Measurements from ENCODE around the gene CCDC124. TPM values are rescaled to one million over a fixed set of nuclear protein-coding genes. Genes with fewer than 3 reads are reported as not detected.
"Not testable (repeated sequence)": the region's sequence is repeated elsewhere in the genome, so short reads cannot be mapped to it uniquely, and the experiment has no call there.

CCDC124 gene
- 164 TPM for polyA plus RNA-seq (2012; ENCODE audit: insufficient read depth, insufficient read length)

DNA sequence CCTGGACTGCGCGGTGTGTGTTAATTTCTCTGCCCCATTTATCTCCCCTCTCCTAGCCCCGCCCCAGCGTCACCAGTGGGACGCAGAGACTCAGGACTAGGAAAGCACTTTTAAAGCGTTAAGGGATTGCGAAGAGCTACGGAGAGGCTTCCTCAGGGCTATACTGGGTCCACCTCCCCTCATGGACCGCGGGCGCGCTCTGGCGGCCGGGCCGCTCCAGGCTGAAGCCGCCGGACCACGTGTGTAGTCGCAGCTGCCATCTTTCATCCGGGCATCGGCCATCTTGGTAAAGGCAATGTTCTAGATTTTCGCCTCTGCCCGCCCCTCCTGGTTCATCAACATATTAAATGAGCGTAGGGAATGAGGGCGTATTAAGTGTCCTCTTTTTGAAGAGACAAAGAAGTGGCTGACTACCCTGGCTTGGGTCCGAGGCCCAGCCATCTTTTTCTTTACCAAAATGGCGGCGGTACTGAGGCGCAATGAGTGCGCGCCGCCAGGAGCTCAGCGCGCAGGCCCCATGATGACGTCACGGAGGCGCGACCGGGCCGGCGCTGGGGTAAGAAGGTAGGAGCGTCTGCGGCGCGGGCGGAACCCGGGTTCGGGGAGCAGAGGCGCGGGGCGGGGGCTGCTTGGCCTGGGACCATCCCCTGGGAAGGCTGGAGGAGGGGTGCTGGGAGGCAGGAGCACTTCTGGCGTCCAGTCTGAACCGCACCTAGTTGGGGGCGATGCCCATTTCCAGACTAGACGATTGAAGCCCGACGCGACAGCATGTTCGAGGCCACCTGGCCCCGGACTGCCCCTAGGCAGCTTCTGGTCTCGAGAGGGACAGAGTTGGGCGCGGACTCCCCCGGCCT is at the start of gene CCDC124:
Gene CCDC124 (plus strand): TSS at position 531 of the 854 bp plus-strand sequence. CDS start 3,406 bp downstream, outside the sequence.
- H3K4me3 ChIP-seq (ENCODE audit: low read length) = peak within 1 kb of the TSS; percentile 94
- peak; percentile 83 for DNase-seq (ENCODE audit: low read depth, low spot score)

DNA sequence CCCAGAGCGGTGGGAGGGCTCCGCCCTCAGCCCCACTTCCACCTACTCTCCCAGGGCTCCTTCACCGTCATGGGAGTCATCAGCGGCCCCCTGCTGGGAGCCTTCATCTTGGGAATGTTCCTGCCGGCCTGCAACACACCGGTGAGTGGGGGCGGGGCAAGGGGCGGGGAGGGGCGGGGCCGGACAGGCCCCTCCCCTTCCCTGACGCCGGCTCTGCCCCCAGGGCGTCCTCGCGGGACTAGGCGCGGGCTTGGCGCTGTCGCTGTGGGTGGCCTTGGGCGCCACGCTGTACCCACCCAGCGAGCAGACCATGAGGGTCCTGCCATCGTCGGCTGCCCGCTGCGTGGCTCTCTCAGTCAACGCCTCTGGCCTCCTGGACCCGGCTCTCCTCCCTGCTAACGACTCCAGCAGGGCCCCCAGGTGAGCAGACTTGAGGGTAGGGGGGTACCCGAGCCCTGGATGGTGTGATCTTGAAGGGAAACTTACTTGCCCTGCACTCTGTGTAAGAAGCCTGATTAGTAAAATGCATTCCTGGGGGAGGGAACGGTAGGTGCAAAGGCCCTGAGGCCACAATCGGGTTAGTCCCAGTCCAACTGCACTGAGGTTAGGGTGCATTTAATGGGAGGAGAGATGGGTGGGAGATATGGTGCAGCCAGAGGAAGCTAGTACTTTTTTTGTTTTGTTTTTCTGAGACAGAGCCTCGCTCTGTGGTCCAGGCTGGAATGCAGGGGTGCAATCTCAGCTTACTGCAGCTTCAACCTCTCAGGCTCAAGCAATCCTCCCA is 49.0 kb upstream of the CCDC124 start:
- H3K4me3 ChIP-seq (ENCODE audit: low read length) = no peak overlapping the region
- DNase-seq (ENCODE audit: low read depth, low spot score) = no peak

- no peak for DNase-seq (ENCODE audit: low read depth, low spot score)
- no peak overlapping the region for H3K4me3 ChIP-seq (ENCODE audit: low read length)
Measured at GRCh38 chr19:17886515-17886914, 46.3 kb upstream of the CCDC124 start.

DNA sequence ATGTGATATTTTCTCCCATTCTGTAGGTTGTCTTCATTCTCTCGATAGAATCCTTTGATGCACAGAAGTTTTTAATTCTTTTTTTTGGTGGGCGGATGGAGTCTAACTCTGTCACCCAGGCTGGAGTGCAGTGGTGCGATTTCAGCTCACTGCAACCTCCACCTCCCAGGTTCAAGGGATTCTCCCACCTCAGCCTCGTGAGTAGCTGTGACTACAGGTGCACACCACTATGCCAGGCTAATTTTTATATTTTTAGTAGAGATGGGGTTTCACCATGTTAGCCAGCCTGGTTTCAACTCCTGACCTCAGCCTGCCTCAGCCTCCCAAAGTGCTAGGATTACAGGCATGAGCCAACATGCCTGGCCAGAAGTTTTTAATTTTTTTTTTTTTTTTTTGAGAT is 45.6 kb upstream of the CCDC124 start:
- DNase-seq (ENCODE audit: low read depth, low spot score); H3K4me3 ChIP-seq (ENCODE audit: low read length): not testable (repeated sequence)

DNA sequence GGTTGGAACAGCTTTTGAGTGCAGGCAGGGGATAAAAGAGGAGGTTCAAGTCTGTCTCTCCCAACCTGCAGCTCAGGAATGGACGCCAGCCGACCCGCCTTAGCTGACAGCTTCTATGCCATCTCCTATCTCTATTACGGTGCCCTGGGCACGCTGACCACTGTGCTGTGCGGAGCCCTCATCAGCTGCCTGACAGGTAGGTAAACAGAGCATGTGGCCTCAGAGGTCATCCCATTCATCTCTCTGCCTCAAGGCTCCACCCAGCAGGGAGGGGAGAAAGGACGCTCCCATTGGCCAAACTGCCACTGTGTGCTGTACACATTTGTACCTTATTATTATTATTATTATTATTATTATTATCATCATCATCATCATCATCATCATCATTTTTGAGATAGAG is 44.6 kb upstream of the CCDC124 start:
- DNase-seq (ENCODE audit: low read depth, low spot score) = no peak

GRCh38 chr19:17889609-17890214 is 43.1 kb upstream of the CCDC124 start:
- H3K4me3 ChIP-seq (ENCODE audit: low read length) = no peak overlapping the region
- no peak for DNase-seq (ENCODE audit: low read depth, low spot score)

More for the DNA sequence above, 44.6 kb upstream of the CCDC124 start:
- no peak overlapping the region for H3K4me3 ChIP-seq (ENCODE audit: low read length)

DNA sequence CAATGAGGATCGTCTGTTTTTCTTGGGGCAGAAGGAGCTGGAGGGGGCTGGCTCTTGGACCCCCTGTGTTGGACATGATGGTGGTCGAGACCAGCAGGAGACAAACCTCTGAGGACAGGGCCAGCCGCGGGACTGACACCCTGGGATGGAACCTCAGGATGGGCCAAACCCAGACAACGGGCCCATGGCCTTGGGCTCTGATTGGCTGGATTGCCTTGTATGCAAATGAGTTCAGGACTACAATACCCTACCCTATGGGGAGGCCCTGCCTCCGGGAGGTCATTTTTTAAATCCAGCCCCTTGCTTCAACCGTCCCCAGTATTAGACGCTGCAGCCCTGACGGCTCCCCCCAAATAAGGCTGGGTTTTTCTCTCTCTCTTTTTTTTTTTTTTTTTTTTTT is 39.0 kb upstream of the CCDC124 start:
- no peak overlapping the region for H3K4me3 ChIP-seq (ENCODE audit: low read length)
- DNase-seq (ENCODE audit: low read depth, low spot score) = no peak

- H3K4me3 ChIP-seq (ENCODE audit: low read length) = no peak overlapping the region
- no peak for DNase-seq (ENCODE audit: low read depth, low spot score)
Measured at GRCh38 chr19:17902701-17903100, 30.1 kb upstream of the CCDC124 start.

DNA sequence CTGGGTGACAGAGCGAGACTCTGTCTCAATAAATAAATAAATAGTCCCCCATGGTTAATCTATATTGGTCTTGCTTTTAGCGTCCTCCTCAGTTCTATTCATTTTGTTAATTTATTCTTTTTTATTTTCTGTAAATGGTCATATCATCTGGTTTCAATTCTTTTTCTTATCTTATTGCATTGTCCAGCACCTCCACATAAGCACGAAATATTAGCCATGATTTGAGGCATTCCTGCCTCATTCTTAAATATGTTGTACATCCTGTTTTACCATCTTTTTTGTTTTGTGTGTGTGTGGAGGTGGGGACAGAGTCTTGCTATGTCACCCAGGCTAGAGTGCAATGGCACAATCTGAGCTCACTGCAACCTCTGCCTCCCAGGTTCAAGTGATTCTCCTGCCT is 24.6 kb upstream of the CCDC124 start:
- H3K4me3 ChIP-seq (ENCODE audit: low read length) = no peak overlapping the region
- no peak for DNase-seq (ENCODE audit: low read depth, low spot score)

DNA sequence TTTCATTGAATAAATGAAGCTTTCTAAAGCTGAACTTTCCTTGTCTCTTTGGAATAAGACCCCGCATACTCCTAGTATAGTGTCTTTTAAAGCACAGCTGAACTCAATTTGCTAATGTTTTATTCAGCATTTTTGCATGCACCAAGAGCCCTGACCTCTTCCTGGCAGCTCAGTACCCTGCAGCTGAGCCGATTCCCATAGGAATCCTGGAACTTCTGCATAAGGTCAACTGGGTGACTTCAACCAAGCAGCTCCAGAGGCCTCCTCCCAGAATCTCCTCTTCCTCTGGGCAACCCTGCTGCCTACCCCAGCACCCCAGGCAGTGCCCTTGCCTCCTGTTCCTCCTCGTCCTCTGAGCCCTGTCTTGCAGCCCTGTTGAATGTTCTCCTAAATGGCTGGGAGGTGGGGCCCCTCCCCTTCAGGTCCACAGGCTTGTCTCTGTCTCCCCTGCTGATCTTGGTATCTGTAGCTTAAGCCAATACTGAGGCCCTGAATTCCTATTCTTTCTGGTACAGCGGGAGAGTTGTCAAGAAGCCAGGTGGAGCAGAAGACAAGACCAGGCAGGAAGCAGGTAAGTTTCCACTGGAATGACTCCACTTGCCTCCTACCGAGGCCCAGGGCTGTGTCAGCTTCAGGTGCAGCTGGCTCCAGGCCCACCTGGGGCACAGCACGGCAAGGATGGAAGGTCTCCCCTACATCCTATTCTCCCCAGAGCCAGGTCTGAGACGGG is 23.6 kb upstream of the CCDC124 start:
- H3K4me3 ChIP-seq (ENCODE audit: low read length) = no peak overlapping the region
- DNase-seq (ENCODE audit: low read depth, low spot score) = no peak

DNA sequence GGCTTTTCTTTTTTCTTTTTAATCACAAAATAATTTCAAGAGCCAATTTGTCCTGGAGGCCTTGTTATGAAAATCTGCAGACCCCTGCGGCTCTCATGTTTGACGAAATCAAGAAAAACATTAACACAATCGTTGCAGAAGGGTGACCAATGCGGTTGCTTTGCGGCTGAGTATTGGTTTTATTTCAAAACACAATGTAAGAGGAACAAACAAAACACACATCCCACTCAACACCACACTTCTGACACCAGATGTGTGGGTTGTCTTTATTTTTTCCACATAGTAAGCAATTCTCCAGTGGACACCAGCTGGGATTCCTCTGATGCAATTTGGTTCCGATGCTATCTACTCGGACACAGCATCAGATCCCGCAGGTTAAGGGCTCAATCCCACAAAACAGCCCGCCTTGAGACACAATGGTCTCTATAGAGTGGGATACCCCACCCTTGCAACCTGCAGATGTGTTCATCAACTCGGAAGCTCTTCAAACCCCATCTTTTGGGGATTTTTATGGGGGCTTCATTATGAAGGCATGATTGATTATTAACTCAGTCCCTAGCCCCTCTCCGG is 21.9 kb upstream of the CCDC124 start:
- no peak overlapping the region for H3K4me3 ChIP-seq (ENCODE audit: low read length)
- DNase-seq (ENCODE audit: low read depth, low spot score) = no peak

DNA sequence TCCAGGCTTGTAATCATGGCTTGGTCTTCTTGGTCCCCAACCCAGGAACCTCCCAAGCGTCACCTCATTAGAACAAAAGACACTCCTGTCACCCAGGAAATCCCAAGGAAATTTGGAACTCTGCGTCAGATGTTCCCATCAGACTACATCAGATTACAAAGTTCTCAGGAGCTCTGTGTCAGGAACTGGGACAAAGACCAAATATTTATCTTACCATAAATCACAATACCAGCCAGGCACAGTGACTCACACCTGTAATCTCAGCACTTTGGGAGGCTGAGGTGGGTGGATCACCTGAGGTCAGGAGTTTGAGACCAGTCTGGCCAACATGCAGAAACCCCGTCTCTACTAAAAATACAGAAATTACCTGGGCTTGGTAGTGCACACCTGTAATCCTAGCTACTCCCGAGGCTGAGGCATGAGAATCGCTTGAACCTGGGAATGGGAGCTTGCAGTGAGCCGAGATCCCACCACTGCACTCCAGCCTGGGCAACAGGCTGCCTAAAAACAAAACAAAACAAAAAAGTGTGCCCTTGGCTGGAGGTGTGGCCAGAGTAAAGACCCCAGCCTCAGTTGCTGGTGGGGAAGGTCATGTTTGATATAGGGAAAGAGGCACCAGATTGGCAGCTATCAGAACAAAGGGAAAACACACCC is 16.7 kb upstream of the CCDC124 start:
- no peak overlapping the region for H3K4me3 ChIP-seq (ENCODE audit: low read length)
- no peak for DNase-seq (ENCODE audit: low read depth, low spot score)

- H3K4me3 ChIP-seq (ENCODE audit: low read length); DNase-seq (ENCODE audit: low read depth, low spot score): not testable (repeated sequence)
Measured at GRCh38 chr19:17918151-17918550, 14.7 kb upstream of the CCDC124 start.

DNA sequence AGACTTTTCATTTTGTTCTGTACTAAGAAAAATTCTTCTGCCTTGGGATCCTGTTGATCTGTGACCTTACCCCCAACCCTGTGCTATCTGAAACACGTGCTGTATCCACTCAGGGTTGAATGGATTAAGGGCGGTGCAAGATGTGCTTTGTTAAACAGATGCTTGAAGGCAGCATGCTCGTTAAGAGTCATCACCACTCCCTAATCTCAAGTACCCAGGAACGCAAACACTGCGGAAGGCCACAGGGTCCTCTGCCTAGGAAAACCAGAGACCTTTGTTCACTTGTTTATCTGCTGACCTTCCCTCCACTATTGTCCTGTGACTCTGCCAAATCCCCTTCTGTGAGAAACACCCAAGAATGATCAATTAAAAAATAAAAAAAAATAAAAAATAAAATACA is 13.7 kb upstream of the CCDC124 start:
- H3K4me3 ChIP-seq (ENCODE audit: low read length); DNase-seq (ENCODE audit: low read depth, low spot score): not testable (repeated sequence)

DNA sequence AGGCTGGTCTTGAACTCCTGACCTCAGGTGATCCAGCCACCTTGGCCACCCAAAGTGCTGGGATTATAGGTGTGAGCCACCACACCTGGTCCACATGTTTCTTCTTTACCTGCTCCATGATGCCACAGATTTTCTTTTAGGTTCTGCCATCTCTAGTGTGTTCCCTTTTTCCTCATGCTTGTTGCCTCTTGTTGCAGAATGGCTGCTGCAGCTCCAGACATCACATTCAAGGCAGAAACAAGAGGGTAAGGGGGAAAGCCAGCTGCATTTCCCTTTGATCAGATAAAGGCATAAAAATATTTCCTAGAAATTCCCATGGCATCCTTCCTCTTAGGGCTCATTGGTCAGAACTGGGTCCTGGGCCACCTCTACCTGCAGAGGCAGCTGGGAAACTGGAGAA is 12.3 kb upstream of the CCDC124 start:
- no peak overlapping the region for H3K4me3 ChIP-seq (ENCODE audit: low read length)
- no peak for DNase-seq (ENCODE audit: low read depth, low spot score)

- H3K4me3 ChIP-seq (ENCODE audit: low read length) = no peak overlapping the region
- no peak for DNase-seq (ENCODE audit: low read depth, low spot score)
Measured at GRCh38 chr19:17922138-17922537, 10.7 kb upstream of the CCDC124 start.

GRCh38 chr19:17926044-17926443 is 6.8 kb upstream of the CCDC124 start:
- no peak for DNase-seq (ENCODE audit: low read depth, low spot score)
- no peak overlapping the region for H3K4me3 ChIP-seq (ENCODE audit: low read length)

DNA sequence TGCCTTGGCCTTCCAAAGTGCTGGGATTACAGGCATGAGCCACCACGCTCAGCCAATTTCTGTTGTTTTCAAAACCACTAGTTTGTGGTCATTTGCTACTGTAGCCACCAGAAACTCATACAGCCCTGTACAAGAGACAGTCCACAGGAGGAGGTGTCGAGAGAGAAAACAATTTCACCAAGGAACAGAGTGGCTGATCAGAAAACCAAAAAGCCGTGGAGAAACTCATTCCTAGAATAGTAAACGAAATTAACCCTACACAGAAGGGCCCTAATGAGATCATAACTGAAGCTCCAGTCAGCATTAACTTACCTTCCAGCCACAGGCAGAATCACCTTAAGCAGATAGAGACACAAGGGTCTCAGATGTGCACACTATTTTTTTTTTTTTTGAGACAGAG is 3.8 kb upstream of the CCDC124 start:
- no peak overlapping the region for H3K4me3 ChIP-seq (ENCODE audit: low read length)
- DNase-seq (ENCODE audit: low read depth, low spot score) = no peak
